ENCODE results near the gene WARS2.

The WARS2 gene

DNA sequence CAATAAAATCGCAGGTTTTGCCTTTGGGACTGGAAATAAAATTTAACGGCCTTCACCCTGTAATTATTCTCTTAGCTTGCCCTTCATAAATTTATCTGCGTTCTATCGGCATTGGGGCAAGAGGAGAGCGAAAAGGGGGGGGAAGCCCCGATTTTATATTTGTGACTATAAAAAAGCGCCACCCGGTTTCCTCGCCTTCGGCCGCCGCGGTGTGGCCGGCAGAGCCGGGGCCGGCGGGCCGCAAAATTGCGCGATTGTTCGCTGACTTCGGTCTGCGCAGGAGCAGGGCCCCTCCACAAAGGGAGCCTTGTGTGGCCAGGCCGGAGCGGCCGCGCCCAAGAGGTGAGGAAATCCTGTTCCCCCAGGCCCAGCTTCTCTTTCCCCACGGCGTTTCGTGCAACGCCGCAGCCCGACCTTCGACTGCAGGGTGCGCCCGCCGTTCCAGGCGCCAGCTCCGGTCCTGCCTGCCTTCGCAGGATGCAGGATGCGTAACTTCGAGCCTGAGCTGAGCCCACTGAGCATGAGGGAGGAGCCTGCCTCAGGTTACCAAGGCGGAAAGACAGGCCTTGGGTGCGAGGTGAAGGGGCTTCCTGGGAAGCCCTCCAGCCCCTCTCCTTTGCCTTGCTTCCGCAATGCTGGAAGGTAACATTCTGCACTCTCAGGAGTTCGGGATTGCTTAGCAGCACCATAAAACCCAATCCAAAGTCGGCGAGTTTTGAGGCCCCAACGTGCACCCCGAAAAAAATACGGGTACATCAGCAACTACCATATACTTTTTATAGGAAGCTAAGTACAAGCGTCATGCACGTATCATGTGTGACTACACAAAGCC lies 147.4 kb downstream of the WARS2 start:
- Histone ChIP-seq H3F3A (ENCODE audit: insufficient read depth, low read length) (no peaks in the 10 kb centered on the region), H3K4me3 (ENCODE audit: low read depth, low read length, poor library complexity, severe bottlenecking) (no peak overlapping the region), H3K36me3 (ENCODE audit: insufficient read depth, low read length) (no peaks in the 10 kb centered on the region), H3K9me3 (ENCODE audit: low read length) (no peaks in the 10 kb centered on the region), H2AFZ (ENCODE audit: low read length) (no peak overlapping the region), H3K79me2 (ENCODE audit: insufficient read depth, low read length) (no peaks in the 10 kb centered on the region), H3K4me1 (ENCODE audit: insufficient read depth, low read length, severe bottlenecking) (no peaks in the 10 kb centered on the region), H3K9me2 (ENCODE audit: low read depth, low read length) (no peaks in the 10 kb centered on the region), H3K4me2 (ENCODE audit: low read length) (no peak overlapping the region), H3K9ac (ENCODE audit: low read length) (no peak overlapping the region), H4K20me1 (ENCODE audit: insufficient read depth, low read length) (no peaks in the 10 kb centered on the region), H3K27me3 (ENCODE audit: insufficient read depth, low read length) (no peaks in the 10 kb centered on the region; the same call in 1 of the 2 replicates), H3K27ac (ENCODE audit: low read depth, low read length, poor library complexity, severe bottlenecking) (no peak overlapping the region)
- TF ChIP-seq CTCF (IDR thresholded peaks at IDR 0.05; ENCODE audit: low read length) = no peak
- TF ChIP-seq EZH2 (IDR thresholded peaks at IDR 0.05; ENCODE audit: borderline replicate concordance, low read length) = no peak

- Histone ChIP-seq H3K9me3 (ENCODE audit: low read length) (no peaks in the 10 kb centered on the region), H4K20me1 (ENCODE audit: insufficient read depth, low read length) (no peaks in the 10 kb centered on the region), H3K79me2 (ENCODE audit: insufficient read depth, low read length) (no peaks in the 10 kb centered on the region), H2AFZ (ENCODE audit: low read length) (no peak overlapping the region), H3F3A (ENCODE audit: insufficient read depth, low read length) (no peaks in the 10 kb centered on the region), H3K4me1 (ENCODE audit: insufficient read depth, low read length, severe bottlenecking) (no peaks in the 10 kb centered on the region), H3K9ac (ENCODE audit: low read length) (no peak overlapping the region), H3K4me2 (ENCODE audit: low read length) (no peak overlapping the region), H3K4me3 (ENCODE audit: low read depth, low read length, poor library complexity, severe bottlenecking) (no peak overlapping the region), H3K27me3 (ENCODE audit: insufficient read depth, low read length) (no peaks in the 10 kb centered on the region; the same call in 1 of the 2 replicates), H3K9me2 (ENCODE audit: low read depth, low read length) (no peaks in the 10 kb centered on the region), H3K36me3 (ENCODE audit: insufficient read depth, low read length) (no peaks in the 10 kb centered on the region), H3K27ac (ENCODE audit: low read depth, low read length, poor library complexity, severe bottlenecking) (no peak overlapping the region)
- TF ChIP-seq EZH2 (IDR thresholded peaks at IDR 0.05; ENCODE audit: borderline replicate concordance, low read length) (no peak), CTCF (IDR thresholded peaks at IDR 0.05; ENCODE audit: low read length) (no peak)
Measured at GRCh38 chr1:118992237-118992825, 148.1 kb downstream of the WARS2 start.

DNA sequence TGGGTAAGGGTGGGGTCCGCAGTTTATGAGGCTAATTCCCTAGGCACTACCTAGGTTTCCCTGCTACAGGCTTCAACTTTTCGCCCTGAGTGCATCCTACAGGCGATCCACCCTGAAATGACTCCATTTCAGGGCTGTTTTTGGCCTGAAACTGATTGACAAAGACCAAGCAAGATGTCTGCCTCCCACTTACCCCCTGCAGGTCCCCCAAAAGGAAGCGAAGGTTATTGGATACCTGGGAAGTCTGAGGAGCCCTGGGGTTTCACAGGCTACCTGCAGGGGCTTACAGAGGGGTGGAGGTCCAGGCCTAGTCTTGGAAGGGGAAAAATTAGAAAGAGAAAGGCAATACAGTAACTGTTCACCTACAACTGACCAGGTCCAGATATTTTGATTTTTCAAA lies 149.0 kb downstream of the WARS2 start:
- H3K79me2 ChIP-seq (ENCODE audit: insufficient read depth, low read length) = no peaks in the 10 kb centered on the region
- H3K27ac ChIP-seq (ENCODE audit: low read depth, low read length, poor library complexity, severe bottlenecking) = no peak overlapping the region
- no peak overlapping the region for H3K4me3 ChIP-seq (ENCODE audit: low read depth, low read length, poor library complexity, severe bottlenecking)
- H3K9ac ChIP-seq (ENCODE audit: low read length) = no peak overlapping the region
- H3F3A ChIP-seq (ENCODE audit: insufficient read depth, low read length) = no peaks in the 10 kb centered on the region
- H3K9me2 ChIP-seq (ENCODE audit: low read depth, low read length) = no peaks in the 10 kb centered on the region
- TF ChIP-seq CTCF (IDR thresholded peaks at IDR 0.05; ENCODE audit: low read length) (no peak), EZH2 (IDR thresholded peaks at IDR 0.05; ENCODE audit: borderline replicate concordance, low read length) (no peak)
- H2AFZ ChIP-seq (ENCODE audit: low read length) = no peak overlapping the region
- H3K4me2 ChIP-seq (ENCODE audit: low read length) = no peak overlapping the region
- no peaks in the 10 kb centered on the region for H4K20me1 ChIP-seq (ENCODE audit: insufficient read depth, low read length)
- H3K9me3 ChIP-seq (ENCODE audit: low read length) = no peaks in the 10 kb centered on the region
- H3K36me3 ChIP-seq (ENCODE audit: insufficient read depth, low read length) = no peaks in the 10 kb centered on the region
- no peaks in the 10 kb centered on the region for H3K4me1 ChIP-seq (ENCODE audit: insufficient read depth, low read length, severe bottlenecking)
- no peaks in the 10 kb centered on the region; the same call in 1 of the 2 replicates for H3K27me3 ChIP-seq (ENCODE audit: insufficient read depth, low read length)

All from OCI-LY1 (cell line).